WTC11 (cell line): ENCODE measurements around the gene LTBR.

Experiments used
- CREM ChIP-seq: sonication (generic); formaldehyde crosslinking; IDR thresholded peaks from 2 replicates; pipeline ENCODE4 v1.8.1; 2022; ENCODE audit warnings: mild to moderate bottlenecking, missing genetic modification reagents, moderate library complexity
- ETV6 ChIP-seq: sonication (generic); formaldehyde crosslinking; IDR thresholded peaks from 2 replicates; pipeline ENCODE4 v1.8.1; 2022; ENCODE audit warnings: mild to moderate bottlenecking, missing genetic modification reagents
- FOXP1 ChIP-seq: sonication (generic); formaldehyde crosslinking; IDR thresholded peaks from 2 replicates; pipeline ENCODE4 v1.8.0; 2022; ENCODE audit warnings: missing genetic modification reagents, mild to moderate bottlenecking, moderate library complexity, borderline replicate concordance
- TF ChIP-seq, protein P1 (sequence below): fragments of 200-600 bp; IDR thresholded peaks from 2 replicates; pipeline ENCODE4 v1.8.0; 2022; ENCODE audit warnings: antibody characterized with exemption
- TF ChIP-seq, protein P2 (sequence below): sonication (generic); formaldehyde crosslinking; IDR thresholded peaks from 2 replicates; pipeline ENCODE4 v1.8.0; 2022; ENCODE audit warnings: mild to moderate bottlenecking, missing genetic modification reagents
- TF ChIP-seq, protein P3 (sequence below): sonication (generic); formaldehyde crosslinking; IDR thresholded peaks from 2 replicates; pipeline ENCODE4 v1.8.1; 2023; ENCODE audit warnings: mild to moderate bottlenecking, missing genetic modification reagents, moderate library complexity
- TF ChIP-seq, protein P4 (sequence below): sonication (generic); formaldehyde crosslinking; IDR thresholded peaks from 2 replicates; pipeline ENCODE4 v1.8.1; 2023; ENCODE audit warnings: mild to moderate bottlenecking, moderate library complexity, missing genetic modification reagents
- TF ChIP-seq, protein P5 (sequence below): sonication (generic); formaldehyde crosslinking; IDR thresholded peaks from 2 replicates; pipeline ENCODE4 v1.8.1; 2022; ENCODE audit warnings: low read depth, mild to moderate bottlenecking, moderate library complexity, missing genetic modification reagents, borderline replicate concordance

DNA sequence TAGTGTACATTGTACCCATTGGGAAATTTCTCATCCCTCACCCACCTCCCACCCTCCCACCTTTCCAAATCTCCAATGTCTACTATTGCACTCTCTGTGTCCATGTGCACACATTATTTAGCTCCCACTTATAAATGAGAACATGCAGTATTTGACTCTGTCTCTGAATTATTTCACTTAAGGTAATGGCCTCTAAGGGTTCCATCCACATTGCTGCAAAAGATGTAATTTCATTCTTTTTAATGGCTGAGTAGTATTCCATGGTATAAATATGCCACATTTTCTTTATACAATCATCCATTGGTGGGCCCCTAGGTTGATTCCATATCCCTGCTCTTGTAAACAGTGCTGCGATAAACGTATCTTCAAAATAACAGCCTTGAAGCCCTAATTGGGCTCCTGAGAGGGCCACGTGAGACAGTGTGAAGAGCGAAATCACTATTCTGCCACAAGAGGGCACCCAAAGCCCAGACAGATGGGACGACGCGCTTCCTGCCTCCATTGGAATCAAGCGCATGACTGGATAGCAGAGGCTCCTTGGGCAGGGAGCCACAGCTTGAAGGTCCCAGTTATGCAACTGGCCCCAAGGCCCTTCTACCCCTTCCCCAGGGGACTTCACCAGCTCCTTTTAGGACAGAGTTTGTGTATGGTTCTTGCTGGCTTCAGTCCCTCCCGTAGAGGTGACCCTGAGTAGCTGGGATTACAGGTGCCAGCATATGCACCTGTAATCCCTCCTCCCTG is 39.5 kb downstream of the LTBR start:
- no peak for TF ChIP-seq CREM (CRISPR knock-in tag)
- TF ChIP-seq FOXP1 (CRISPR knock-in tag), result no peak
- TF ChIP-seq, protein P1, sequence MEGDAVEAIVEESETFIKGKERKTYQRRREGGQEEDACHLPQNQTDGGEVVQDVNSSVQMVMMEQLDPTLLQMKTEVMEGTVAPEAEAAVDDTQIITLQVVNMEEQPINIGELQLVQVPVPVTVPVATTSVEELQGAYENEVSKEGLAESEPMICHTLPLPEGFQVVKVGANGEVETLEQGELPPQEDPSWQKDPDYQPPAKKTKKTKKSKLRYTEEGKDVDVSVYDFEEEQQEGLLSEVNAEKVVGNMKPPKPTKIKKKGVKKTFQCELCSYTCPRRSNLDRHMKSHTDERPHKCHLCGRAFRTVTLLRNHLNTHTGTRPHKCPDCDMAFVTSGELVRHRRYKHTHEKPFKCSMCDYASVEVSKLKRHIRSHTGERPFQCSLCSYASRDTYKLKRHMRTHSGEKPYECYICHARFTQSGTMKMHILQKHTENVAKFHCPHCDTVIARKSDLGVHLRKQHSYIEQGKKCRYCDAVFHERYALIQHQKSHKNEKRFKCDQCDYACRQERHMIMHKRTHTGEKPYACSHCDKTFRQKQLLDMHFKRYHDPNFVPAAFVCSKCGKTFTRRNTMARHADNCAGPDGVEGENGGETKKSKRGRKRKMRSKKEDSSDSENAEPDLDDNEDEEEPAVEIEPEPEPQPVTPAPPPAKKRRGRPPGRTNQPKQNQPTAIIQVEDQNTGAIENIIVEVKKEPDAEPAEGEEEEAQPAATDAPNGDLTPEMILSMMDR, result peak; percentile 83; the same call in 1 of the 2 replicates
- TF ChIP-seq, protein P2, sequence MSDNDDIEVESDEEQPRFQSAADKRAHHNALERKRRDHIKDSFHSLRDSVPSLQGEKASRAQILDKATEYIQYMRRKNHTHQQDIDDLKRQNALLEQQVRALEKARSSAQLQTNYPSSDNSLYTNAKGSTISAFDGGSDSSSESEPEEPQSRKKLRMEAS (CRISPR knock-in tag), result peak; percentile 97
- TF ChIP-seq, protein P3, sequence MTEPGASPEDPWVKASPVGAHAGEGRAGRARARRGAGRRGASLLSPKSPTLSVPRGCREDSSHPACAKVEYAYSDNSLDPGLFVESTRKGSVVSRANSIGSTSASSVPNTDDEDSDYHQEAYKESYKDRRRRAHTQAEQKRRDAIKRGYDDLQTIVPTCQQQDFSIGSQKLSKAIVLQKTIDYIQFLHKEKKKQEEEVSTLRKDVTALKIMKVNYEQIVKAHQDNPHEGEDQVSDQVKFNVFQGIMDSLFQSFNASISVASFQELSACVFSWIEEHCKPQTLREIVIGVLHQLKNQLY (CRISPR knock-in tag), result no peak
- TF ChIP-seq, protein P4, sequence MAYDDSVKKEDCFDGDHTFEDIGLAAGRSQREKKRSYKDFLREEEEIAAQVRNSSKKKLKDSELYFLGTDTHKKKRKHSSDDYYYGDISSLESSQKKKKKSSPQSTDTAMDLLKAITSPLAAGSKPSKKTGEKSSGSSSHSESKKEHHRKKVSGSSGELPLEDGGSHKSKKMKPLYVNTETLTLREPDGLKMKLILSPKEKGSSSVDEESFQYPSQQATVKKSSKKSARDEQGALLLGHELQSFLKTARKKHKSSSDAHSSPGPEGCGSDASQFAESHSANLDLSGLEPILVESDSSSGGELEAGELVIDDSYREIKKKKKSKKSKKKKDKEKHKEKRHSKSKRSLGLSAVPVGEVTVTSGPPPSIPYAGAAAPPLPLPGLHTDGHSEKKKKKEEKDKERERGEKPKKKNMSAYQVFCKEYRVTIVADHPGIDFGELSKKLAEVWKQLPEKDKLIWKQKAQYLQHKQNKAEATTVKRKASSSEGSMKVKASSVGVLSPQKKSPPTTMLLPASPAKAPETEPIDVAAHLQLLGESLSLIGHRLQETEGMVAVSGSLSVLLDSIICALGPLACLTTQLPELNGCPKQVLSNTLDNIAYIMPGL (CRISPR knock-in tag), result no peak; the same call in 1 of the 2 replicates
- TF ChIP-seq, protein P5, sequence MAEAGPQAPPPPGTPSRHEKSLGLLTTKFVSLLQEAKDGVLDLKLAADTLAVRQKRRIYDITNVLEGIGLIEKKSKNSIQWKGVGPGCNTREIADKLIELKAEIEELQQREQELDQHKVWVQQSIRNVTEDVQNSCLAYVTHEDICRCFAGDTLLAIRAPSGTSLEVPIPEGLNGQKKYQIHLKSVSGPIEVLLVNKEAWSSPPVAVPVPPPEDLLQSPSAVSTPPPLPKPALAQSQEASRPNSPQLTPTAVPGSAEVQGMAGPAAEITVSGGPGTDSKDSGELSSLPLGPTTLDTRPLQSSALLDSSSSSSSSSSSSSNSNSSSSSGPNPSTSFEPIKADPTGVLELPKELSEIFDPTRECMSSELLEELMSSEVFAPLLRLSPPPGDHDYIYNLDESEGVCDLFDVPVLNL (CRISPR knock-in tag), result no peak
- TF ChIP-seq ETV6, result peak; percentile 81; the same call in 1 of the 2 replicates
